H1 (cell line): Measurements from ENCODE around the gene GNG13. TPM values are rescaled to one million over a fixed set of nuclear protein-coding genes. Genes with fewer than 3 reads are reported as not detected.

ENCODE experiments used
- CREB1 ChIP-seq: IDR thresholded peaks from 2 replicates; pipeline ENCODE4 v1.6.1; 2012; ENCODE audit warnings: inconsistent platforms
- CTBP2 ChIP-seq: IDR thresholded peaks from 2 replicates; pipeline ENCODE4 v1.7.0; 2011; ENCODE audit warnings: borderline replicate concordance, mild to moderate bottlenecking, moderate library complexity, mixed read lengths, low read length; ENCODE audit not compliant: insufficient read depth, insufficient read length
- CTCF ChIP-seq, 3 experiments: IDR thresholded peaks; 1 replicate in 2 of 3; 2 replicates in 1 of 3; pipeline versions ENCODE4 v1.5.1 to v1.6.1; 2011; ENCODE audit warnings: low read length in 3 of 3, mild to moderate bottlenecking in 3 of 3, inconsistent platforms in 2 of 3, low read depth in 1 of 3, moderate library complexity in 1 of 3; ENCODE audit not compliant: insufficient read depth in 1 of 3; ENCODE audit errors: control extremely low read depth in 1 of 3
- KDM4A ChIP-seq: IDR thresholded peaks from one replicate; pipeline ENCODE4 v1.7.1; 2012; ENCODE audit warnings: low read depth, mild to moderate bottlenecking, moderate library complexity, low read length, inconsistent platforms; ENCODE audit not compliant: severe bottlenecking
- RAD21 ChIP-seq, 2 experiments: IDR thresholded peaks in 1 of 2; conservative IDR thresholded peaks in 1 of 2; 2 replicates each; pipeline ENCODE4 v1.6.1; 2011; ENCODE audit warnings: low read depth in 2 of 2, low read length in 2 of 2, improper control_type of control experiment in 1 of 2, inconsistent platforms in 1 of 2, mild to moderate bottlenecking in 1 of 2, moderate library complexity in 1 of 2
- SIRT6 ChIP-seq: IDR thresholded peaks from one replicate; pipeline ENCODE4 v1.7.1; 2012; ENCODE audit warnings: low read length, inconsistent platforms
- polyA plus RNA-seq, 7 experiments: library from polyadenylated mRNA; depleted of rRNA in 3 of 7; stranded (reverse) in 5 of 7; unstranded in 2 of 7; fragments of >200 nt in 5 of 7; fragments of 200-250 nt in 2 of 7; gene quantifications; 1 replicate in 5 of 7; 2 replicates in 1 of 7; 4 replicates in 1 of 7; pipeline versions ENCODE4 v1.2.1 to v1.2.3, GENCODE V29; 2011 to 2013; ENCODE audit warnings: missing spikeins in 2 of 7, mixed read lengths in 2 of 7
- total RNA-seq: library from RNA; stranded (reverse); fragmentation: NEBNext Ultra II Directional; extraction: Animal tissue kit (Norgen Biotek cat#: 25700); gene quantifications from 2 replicates; pipeline ENCODE4 v1.2.1, GENCODE V29; 2021

Gene GNG13
- total and polyA plus RNA-seq, 2 of the 8 experiments (the other 6 are each of a cell fraction or from before 2014, with no cell fraction given): not detected

GRCh38 chr16:803754-804080, 3.2 kb upstream of the GNG13 start (continued):
- TF ChIP-seq CTBP2 (no peak), SIRT6 (no peak), RAD21 (IDR thresholded peaks at IDR 0.05 in 1 of 2, conservative IDR thresholded peaks at IDR 0.05 in 1 of 2; ENCODE audit: low read depth in 2 of 2, low read length in 2 of 2) (no peak), CREB1 (no peak), CTCF (IDR thresholded peaks at IDR 0.05; ENCODE audit: control extremely low read depth in 1 of 3, insufficient read depth in 1 of 3, low read depth in 1 of 3, low read length in 3 of 3) (no peak), KDM4A (no peak)
